ENCODE measurements around the gene ZNF343. TPM values are rescaled to one million over a fixed set of nuclear protein-coding genes. Genes with fewer than 3 reads are reported as not detected.
A peak's percentile ranks its signal among the peaks of the same experiment; 100 is the strongest.

Gene ZNF343
- polyA plus RNA-seq: 8.5 TPM

DNA sequence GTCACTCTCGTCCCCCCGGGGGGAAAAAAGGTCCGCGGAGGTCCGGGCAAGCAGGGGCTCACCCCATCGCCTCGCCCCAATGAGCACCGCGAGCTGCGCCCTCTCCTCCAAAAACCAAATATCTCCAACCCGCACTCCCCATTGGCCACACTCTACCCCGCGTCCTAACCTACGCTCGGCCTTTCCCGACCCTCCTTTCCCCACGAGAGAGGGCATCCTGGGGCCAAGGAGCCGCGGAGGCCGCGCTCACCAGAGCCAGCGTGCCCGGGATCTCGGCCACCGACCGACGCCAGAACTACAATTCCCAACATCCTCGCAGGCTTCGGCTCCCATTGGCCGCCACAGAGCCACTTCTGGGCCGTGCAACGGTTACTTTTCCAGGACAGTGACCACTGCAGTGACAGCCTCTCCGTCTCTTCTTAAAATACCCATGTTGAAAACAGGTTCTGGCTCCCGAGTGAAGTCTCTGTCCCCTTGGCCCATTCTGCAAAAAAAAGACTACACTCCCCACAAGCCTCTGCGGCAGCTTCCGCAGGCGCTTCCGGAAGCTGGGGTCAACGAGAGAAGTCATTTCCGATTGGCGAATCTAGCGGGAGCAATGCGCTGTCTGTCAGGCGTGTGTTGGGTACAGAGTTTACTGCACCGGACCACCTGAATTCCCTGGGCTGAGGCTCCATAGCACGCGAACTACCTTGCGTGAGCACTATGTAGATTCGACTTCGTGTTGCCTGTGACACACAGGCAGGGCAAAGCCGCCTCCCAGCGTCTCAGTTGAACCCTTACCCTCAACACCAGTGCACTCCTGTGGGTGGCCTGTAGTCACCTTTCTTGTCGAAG is at the start of gene ZNF343:
ZNF343 (minus strand) TSS at position 285 of the 837 bp plus-strand sequence. CDS start 15,020 bp downstream, outside the sequence.
- Mint-ChIP-seq H3K4me1 (peaks cover 11 to 12% (median 11%) of the 10 kb centered on the region in 3 donors), H3K27ac (peak within 1 kb of the TSS; percentile 55 to 97 (median 88)), H3K4me3 (peak within 1 kb of the TSS; percentile 95 to 100 (median 99)), H3K27me3 (peaks cover 10% of the 10 kb centered on the region), H3K9me3 (no peaks in the 10 kb centered on the region), H3K36me3 (no peaks in the 10 kb centered on the region)

- Mint-ChIP-seq H3K36me3 (no peaks in the 10 kb centered on the region), H3K4me1 (peaks cover 0 to 2% (median 2%) of the 10 kb centered on the region in 3 donors), H3K9me3 (no peaks in the 10 kb centered on the region), H3K27me3 (peaks cover 36% of the 10 kb centered on the region), H3K4me3 (no peak overlapping the region), H3K27ac (no peak overlapping the region)
These were observed 49.3 kb upstream of the ZNF343 start for GRCh38 chr20:2557873-2558580.

DNA sequence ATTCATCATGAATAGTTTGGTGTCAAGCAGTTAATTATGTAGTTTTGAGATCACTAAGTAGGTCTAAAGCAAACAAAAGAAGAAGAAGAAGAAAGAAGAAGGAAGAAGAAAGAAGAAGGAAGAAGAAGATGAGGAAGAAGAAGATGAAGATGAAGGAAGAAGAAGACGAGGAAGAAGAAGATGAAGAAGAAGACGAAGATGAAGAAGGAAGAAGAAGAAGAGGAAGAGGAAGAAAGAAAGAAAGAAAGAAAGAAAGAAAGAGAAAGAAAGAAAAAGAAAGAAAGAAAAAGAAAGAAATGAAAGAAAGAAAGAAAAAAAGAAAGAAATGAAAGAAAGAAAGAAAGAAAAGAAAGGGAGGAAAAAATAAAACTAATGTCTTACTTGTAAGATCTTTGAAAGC is 36.9 kb upstream of the ZNF343 start:
- H3K4me3 Mint-ChIP-seq: no peak overlapping the region
- H3K27me3 Mint-ChIP-seq: peaks cover 16% of the 10 kb centered on the region
- no peaks in the 10 kb centered on the region for H3K9me3 Mint-ChIP-seq
- H3K4me1 Mint-ChIP-seq: peaks cover 0 to 1% (median 0%) of the 10 kb centered on the region in 3 donors
- H3K36me3 Mint-ChIP-seq: no peaks in the 10 kb centered on the region
- no peak overlapping the region for H3K27ac Mint-ChIP-seq

DNA sequence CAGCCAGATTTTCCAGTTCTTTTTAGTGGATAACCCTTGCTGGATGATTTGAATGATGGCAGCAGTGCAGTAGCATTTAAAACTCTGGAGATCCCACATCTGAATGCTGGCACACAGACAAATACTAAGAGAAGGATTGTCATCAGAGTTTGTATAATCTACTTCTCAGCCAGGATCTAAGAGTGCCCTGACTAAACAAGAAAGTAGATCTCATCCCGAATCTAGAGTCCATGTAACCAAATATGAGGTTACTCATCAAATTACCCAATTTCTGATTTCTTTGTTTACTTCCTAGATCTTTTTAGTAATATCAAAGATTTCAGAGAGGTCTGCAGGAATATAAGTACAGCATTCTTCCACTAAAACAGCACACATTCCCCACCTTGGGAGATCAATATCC is 35.5 kb upstream of the ZNF343 start:
- Mint-ChIP-seq H3K27ac (peak overlapping the region in 1 of 3 donors; percentile 16), H3K36me3 (no peaks in the 10 kb centered on the region), H3K27me3 (peaks cover 18% of the 10 kb centered on the region), H3K4me1 (peaks cover 0 to 1% (median 0%) of the 10 kb centered on the region in 3 donors), H3K4me3 (no peak overlapping the region), H3K9me3 (no peaks in the 10 kb centered on the region)

DNA sequence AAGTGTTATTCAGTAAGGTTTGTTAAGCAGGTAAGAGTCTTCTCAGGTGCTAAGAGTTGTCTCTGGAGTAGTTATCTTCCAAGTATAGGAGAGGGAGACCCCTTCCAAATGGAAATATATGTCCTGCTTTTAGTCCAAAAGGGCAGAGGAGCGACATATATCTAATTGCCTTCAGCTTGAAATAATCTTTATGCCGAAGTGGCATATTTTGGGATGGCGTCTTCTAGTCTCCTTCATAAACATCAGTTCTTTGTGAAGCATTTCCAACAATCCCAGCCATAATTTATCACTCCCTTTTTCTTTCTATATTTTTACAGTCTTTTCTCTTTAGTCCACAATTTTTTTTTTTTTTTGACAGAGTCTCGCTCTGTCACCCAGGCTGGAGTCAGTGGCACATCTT is 33.6 kb upstream of the ZNF343 start:
- Mint-ChIP-seq H3K27ac (no peak overlapping the region), H3K27me3 (peaks cover 32% of the 10 kb centered on the region), H3K4me1 (peaks cover 0 to 1% (median 0%) of the 10 kb centered on the region in 3 donors), H3K4me3 (no peak overlapping the region), H3K9me3 (no peaks in the 10 kb centered on the region), H3K36me3 (no peaks in the 10 kb centered on the region)

GRCh38 chr20:2541940-2542339 is 33.2 kb upstream of the ZNF343 start:
- no peak overlapping the region for H3K4me3 Mint-ChIP-seq
- no peak overlapping the region for H3K27ac Mint-ChIP-seq
- peaks cover 1% of the 10 kb centered on the region for H3K36me3 Mint-ChIP-seq
- H3K27me3 Mint-ChIP-seq: peaks cover 33% of the 10 kb centered on the region
- H3K4me1 Mint-ChIP-seq: peaks cover 0 to 1% (median 0%) of the 10 kb centered on the region in 3 donors
- no peaks in the 10 kb centered on the region for H3K9me3 Mint-ChIP-seq

DNA sequence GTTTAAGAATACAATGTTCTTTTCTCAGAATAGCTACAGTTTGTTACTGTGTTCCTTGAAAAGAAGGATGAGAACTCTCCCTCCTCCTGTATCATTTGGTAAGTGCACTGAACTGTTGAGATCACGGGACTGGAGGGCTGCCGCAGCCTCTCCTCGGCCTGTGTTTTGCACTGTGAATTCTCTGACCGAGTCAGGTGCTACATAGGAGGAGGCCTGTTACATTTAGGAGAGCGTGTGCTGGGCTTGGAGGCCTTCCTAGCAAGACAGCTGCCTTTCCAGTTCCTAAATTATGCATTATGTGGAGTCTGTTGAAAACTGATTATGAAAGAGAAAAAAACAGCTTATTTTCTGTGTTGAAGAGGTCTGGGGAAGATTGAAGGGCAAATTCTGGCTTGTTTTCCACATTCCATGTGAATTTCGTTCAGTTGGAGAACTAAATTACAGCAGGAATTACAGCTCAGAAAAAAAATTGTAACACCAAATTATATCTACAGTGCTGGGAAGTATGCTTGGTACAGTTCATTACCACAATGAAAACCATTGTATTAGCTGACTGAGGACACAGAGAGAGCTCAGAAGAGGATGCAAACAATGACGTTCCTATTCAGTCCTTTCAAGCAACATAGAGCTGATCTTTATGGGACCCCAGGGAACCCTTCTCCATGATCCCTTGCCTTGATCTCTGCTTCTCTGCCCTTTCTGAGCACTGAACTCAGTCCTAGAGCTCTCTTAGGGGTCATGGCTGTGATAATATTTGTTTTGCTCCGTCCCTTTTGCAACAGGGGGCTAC is 30.4 kb upstream of the ZNF343 start:
- Mint-ChIP-seq H3K4me1 (no peaks in the 10 kb centered on the region), H3K27ac (no peak overlapping the region), H3K4me3 (no peak overlapping the region), H3K36me3 (peaks cover 1% of the 10 kb centered on the region), H3K27me3 (peaks cover 31% of the 10 kb centered on the region), H3K9me3 (no peaks in the 10 kb centered on the region)

DNA sequence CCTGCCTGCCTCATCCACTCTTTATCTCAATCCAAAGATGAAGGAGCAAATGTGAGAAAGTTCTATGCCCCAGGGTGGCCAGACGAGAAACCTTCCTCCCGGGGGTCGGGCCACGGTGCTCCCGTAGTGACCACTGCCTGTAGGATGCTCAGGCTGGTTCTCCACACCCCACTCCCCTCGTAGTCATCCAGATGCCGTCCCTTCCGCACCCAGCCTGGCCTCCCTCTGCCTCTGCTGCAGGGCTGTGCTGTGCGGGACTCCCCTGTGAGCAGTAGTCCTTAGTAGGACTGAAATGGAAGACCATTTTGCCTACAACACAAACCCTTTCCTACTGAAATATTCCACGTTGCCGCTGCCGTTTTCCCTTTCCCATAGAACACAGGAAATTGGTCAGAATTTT is 29.6 kb upstream of the ZNF343 start:
- Mint-ChIP-seq H3K4me1 (no peaks in the 10 kb centered on the region), H3K27me3 (peaks cover 32% of the 10 kb centered on the region), H3K27ac (no peak overlapping the region), H3K36me3 (peaks cover 1% of the 10 kb centered on the region), H3K9me3 (no peaks in the 10 kb centered on the region), H3K4me3 (no peak overlapping the region)

- Mint-ChIP-seq H3K27ac (no peak overlapping the region), H3K36me3 (peaks cover 1% of the 10 kb centered on the region), H3K4me3 (peak overlapping the region in 1 of 4 donors; percentile 78), H3K27me3 (peaks cover 28% of the 10 kb centered on the region), H3K4me1 (no peaks in the 10 kb centered on the region), H3K9me3 (no peaks in the 10 kb centered on the region)
These were observed 28.4 kb upstream of the ZNF343 start for GRCh38 chr20:2537101-2537500.

DNA sequence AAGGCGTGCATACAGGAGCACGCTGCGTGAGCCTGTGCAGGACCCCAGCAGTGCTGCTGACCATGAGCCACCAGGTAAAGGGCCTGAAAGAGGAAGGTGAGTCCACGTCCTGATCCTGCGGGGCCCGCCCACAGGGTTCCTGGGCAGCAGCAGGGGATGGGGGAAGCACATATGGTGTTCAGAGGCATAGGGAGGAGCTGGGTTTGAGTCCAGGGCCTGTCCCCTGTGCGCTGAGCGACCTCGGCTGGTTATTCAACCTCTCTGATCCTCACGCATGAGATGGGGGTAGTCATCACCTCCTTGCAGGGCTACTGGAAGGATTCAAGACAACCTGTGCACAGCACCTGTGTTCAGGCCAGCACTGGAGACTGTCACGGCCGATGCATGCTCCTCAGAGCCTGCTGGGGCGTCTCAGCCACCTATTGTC is 27.9 kb upstream of the ZNF343 start, which contains the start of gene TMC2:
TMC2 (plus strand) TSS at position 14 of the 427 bp plus-strand sequence; CDS start at position 63, 49 bp downstream.
- peaks cover 24% of the 10 kb centered on the region for H3K27me3 Mint-ChIP-seq
- no peaks in the 10 kb centered on the region for H3K4me1 Mint-ChIP-seq
- no peak within 1 kb of the TSS for H3K27ac Mint-ChIP-seq
- H3K36me3 Mint-ChIP-seq: peaks cover 1% of the 10 kb centered on the region
- H3K9me3 Mint-ChIP-seq: no peaks in the 10 kb centered on the region
- peak within 1 kb of the TSS in 1 of 4 donors; percentile 78 for H3K4me3 Mint-ChIP-seq

- Mint-ChIP-seq H3K4me3 (no peak overlapping the region), H3K27ac (no peak overlapping the region), H3K4me1 (no peaks in the 10 kb centered on the region), H3K27me3 (peaks cover 23% of the 10 kb centered on the region), H3K9me3 (no peaks in the 10 kb centered on the region), H3K36me3 (peaks cover 1% of the 10 kb centered on the region)
These were observed 27.2 kb upstream of the ZNF343 start for GRCh38 chr20:2535711-2536559.

GRCh38 chr20:2533118-2533517 is 24.4 kb upstream of the ZNF343 start:
- Mint-ChIP-seq H3K4me1 (peaks cover 0 to 4% (median 0%) of the 10 kb centered on the region in 3 donors), H3K27ac (no peak overlapping the region), H3K36me3 (peaks cover 1% of the 10 kb centered on the region), H3K4me3 (no peak overlapping the region), H3K9me3 (peaks cover 0 to 8% (median 0%) of the 10 kb centered on the region in 3 donors), H3K27me3 (peaks cover 8% of the 10 kb centered on the region)

GRCh38 chr20:2528671-2529271 is 20.1 kb upstream of the ZNF343 start:
- H3K36me3 Mint-ChIP-seq: no peaks in the 10 kb centered on the region
- H3K27me3 Mint-ChIP-seq: peaks cover under 1% of the 10 kb centered on the region
- H3K4me3 Mint-ChIP-seq: peak overlapping the region in 1 of 4 donors; percentile 15
- peaks cover 2 to 11% (median 8%) of the 10 kb centered on the region in 3 donors for H3K4me1 Mint-ChIP-seq
- H3K27ac Mint-ChIP-seq: no peak overlapping the region
- H3K9me3 Mint-ChIP-seq: peaks cover 0 to 8% (median 0%) of the 10 kb centered on the region in 3 donors
